HUDEP-2 (cell line): Measurements from ENCODE around the gene ARID4A.
"Not testable (repeated sequence)": the region's sequence is repeated elsewhere in the genome, so short reads cannot be mapped to it uniquely, and the experiment has no call there.

Experiments used
- DNase-seq, 76 experiments: peaks; one replicate each; lab custom pipeline; 2025; ENCODE audit not compliant: unreplicated experiment in 76 of 76; lab: John Stamatoyannopoulos, UW

Gene ARID4A, protein sequence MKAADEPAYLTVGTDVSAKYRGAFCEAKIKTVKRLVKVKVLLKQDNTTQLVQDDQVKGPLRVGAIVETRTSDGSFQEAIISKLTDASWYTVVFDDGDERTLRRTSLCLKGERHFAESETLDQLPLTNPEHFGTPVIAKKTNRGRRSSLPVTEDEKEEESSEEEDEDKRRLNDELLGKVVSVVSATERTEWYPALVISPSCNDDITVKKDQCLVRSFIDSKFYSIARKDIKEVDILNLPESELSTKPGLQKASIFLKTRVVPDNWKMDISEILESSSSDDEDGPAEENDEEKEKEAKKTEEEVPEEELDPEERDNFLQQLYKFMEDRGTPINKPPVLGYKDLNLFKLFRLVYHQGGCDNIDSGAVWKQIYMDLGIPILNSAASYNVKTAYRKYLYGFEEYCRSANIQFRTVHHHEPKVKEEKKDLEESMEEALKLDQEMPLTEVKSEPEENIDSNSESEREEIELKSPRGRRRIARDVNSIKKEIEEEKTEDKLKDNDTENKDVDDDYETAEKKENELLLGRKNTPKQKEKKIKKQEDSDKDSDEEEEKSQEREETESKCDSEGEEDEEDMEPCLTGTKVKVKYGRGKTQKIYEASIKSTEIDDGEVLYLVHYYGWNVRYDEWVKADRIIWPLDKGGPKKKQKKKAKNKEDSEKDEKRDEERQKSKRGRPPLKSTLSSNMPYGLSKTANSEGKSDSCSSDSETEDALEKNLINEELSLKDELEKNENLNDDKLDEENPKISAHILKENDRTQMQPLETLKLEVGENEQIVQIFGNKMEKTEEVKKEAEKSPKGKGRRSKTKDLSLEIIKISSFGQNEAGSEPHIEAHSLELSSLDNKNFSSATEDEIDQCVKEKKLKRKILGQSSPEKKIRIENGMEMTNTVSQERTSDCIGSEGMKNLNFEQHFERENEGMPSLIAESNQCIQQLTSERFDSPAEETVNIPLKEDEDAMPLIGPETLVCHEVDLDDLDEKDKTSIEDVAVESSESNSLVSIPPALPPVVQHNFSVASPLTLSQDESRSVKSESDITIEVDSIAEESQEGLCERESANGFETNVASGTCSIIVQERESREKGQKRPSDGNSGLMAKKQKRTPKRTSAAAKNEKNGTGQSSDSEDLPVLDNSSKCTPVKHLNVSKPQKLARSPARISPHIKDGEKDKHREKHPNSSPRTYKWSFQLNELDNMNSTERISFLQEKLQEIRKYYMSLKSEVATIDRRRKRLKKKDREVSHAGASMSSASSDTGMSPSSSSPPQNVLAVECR

DNA sequence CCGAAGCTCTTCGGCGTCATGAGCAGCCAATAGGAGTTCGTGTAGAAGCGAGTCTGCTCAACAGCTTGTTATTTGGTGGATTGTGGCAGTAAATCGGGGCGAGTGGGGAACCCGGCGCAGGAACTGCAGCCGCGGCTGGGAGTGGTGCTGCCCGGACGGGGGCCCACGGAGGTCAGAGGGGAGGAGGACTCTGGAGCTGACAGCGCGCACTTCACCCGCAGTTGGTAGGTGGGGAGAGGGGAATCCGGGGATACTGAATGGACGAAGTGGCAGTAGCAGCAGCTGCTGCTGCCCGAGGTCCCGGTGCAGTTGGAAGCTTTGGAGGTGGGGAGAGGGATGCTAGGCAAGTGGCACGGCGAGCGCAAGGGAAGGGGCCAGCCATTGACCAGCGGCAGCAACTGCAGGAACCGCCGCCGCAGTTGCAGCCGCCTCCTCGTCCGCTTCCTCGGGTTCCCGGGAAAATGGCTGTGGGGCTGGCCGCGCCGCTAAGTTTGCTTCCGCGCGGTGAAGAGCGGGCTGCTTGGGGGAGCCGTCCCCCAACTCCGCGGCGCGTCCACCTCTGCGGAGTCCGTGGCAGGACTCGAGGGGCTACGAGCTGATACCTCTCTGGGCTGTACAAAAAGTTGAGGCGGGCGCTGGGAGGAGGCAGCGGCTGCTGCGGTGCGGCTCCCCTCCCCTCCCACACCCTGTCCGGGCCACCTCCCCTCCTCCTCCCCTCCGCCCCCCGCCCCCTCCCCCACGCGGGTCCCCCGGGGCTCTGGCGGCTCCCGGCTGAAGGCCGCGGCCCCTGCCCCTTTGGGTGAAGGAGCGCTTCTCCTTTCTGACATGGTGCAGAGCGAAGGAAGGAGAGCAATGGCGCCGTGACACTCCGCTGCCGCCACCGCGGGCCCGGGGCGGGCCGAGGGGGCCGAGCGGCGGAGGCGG, at the start of gene ARID4A:
TSS of gene ARID4A (plus strand) at position 79 of the 924 bp plus-strand sequence. CDS start 1,300 bp downstream, outside the sequence.
- DNase-seq: peak in 19 of 76 experiments; percentile 9 to 86 (median 23)

DNA sequence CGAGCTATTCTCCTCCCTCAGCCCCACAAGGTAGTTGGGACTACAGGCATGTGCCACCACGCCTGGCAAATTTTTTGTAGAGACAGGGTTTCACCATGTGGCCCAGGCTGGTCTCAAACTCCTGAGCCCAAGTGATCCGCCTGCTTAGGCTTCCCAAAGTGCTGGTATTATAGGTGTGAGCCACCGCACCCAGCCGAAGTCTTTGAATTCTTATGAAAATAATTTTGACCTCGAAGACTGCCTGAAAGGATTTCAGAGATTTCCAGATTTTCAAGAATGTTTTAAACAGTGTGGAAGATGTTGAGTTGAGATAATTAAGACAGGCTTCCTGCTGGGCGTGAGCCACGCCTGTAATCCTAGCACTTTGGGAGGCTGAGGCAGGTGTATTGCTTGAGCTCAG, 48.7 kb upstream of the ARID4A start:
- no peak for DNase-seq

- no peak for DNase-seq
These were observed 40.2 kb upstream of the ARID4A start for GRCh38 chr14:58258156-58258555.

DNA sequence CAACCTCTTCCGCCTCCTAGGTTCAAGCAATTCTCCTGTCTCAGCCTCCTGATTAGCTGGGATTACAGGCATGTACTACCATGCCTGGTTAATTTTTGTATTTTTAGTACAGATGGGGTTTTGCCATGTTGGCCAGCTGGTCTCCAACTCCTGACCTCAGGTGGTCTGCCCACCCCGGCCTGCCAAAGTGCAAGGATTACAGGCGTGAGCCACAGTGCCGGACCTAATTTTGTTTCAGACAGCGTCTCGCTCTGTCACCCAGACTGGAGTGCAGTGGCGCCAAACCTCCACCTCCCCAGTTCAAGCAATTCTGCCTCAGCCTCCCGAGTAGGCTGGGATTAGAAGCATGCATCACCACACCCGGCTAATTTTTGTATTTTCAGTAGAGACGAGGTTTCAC, 36.4 kb upstream of the ARID4A start:
- not testable (repeated sequence) for DNase-seq

GRCh38 chr14:58265401-58265800, 33.0 kb upstream of the ARID4A start:
- no peak for DNase-seq

GRCh38 chr14:58270628-58271027, 27.7 kb upstream of the ARID4A start:
- no peak for DNase-seq

DNA sequence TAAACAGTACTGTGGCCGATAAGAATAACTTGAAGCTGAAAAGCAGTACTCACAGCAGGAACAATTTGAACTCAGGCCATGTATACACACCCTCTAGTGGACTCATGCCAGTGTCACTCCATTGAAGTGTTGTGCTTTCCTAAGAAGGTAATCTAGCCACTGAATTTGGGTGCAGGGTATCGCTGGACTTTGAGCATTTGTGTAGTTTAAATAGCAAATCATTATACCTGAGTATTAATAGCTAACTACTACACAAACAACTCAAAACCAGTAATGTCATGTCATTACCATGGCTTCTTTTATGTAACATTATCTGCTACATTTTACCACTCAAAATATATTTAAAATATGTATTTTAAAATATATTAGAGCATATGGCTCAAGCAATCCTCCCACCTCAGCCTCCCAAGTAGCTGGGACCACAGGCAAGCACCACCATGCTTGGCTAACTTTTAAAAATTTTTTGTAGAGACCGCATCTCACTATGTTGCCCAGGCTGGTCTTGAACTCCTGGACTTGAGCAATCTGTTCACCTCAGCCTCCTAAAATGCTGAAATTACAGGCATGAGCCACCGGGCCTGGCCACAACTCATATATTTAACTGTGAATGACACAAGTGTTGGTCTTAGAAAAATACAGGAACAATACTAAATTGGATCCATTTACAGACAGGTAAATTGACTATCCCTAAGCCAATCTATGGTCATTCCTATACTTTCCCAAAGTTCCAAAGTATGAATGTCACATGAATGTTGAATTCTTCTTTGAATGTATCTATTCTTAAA, 25.6 kb upstream of the ARID4A start:
- DNase-seq: peak in 33 of 76 experiments; percentile 1 to 66 (median 18)

DNA sequence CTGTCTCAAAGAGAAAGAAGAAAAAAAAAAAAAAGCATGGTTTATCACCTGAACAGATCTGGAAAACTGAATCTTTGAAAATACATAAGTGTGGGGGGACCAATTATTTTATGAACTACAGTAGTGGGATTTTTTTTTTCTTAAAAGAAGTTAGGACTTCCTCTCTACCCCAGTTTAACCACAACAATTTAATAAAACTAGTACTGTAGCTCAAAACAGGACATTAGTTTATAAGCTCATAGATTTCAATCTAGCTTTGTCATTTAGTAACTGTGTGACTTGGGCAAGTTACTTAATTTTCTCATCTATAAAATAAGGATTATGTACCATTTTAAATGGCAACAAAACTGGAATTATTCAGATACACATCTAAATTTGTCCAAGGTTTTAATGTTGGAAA, 23.5 kb upstream of the ARID4A start:
- DNase-seq: no peak

- no peak for DNase-seq
These were observed 22.7 kb upstream of the ARID4A start for GRCh38 chr14:58275527-58276190.

DNA sequence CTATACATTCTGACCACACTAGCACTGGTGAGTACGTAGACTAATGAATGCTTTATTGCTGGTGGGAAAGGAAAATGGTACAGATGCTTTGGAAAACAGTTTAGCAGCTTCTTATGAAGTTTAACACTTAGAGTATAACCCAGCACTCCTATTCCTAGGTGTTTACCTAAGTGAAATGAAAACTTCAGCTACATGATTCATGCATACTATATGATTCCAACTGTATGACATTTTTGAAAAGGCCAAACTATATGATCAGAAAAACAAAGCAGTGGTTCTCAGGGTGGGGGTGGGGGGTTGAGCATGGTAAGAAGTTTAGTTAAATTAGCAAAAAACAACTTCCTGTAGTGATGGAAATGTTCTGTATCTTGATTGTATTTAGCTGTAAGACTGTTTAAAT, 22.1 kb upstream of the ARID4A start:
- no peak for DNase-seq

DNA sequence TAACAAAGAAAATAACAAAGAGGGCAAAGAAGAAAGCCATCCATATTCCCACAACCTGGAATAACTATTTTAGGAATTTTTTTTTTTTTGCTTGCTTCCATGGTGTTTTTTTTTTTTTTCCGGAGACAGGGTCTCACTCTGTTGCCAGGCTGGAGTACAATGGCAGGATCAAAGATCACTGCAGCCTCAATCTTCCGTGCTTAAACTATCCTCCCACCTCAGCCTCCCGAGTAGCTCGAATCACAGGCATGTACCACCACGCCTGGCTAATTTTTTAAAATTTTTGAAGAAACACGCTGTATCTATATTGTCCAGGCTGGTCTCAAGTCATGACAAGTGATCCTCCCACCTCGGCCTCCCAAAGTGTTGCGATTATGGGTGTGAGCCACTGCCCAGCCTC, 20.2 kb upstream of the ARID4A start:
- no peak for DNase-seq

DNA sequence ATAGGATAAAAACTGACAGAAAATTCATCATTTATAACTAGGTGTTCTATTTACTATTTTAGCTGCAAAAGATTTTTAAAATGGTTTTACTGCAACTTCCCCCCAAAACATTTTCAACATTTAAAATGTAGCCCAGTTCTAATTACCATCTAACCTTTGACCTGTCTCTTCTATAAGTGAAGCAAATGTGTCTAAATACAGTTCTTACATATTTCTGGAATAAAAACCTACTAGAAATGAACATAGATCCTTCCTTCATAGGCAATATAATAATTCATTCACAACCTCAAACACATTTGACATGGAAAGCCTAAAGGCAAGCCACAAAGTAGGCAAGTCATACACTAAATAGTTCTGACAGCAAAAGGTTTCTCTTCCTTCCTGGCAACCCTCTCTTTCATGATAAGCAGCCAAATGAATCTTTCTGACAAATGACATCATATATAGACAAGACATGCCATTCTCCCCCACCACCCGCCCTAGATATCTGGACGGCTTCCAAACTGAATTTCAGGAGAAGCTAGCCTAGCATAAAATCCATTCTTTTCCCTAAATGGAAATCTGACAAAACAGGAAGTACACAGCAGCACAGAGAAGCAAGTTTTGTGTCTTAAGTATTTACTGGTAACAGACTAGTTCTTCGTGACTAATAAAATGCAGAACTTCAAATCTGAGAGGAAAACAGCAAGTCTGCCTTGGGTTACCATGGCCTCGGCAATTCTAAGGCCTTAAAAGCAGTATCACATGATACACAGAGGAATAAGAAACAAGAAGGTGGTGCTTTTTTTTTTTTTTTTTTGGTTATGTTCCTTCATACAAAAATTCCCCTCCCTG, 17.2 kb upstream of the ARID4A start:
- DNase-seq: peak in 34 of 76 experiments; percentile 9 to 60 (median 30)

DNA sequence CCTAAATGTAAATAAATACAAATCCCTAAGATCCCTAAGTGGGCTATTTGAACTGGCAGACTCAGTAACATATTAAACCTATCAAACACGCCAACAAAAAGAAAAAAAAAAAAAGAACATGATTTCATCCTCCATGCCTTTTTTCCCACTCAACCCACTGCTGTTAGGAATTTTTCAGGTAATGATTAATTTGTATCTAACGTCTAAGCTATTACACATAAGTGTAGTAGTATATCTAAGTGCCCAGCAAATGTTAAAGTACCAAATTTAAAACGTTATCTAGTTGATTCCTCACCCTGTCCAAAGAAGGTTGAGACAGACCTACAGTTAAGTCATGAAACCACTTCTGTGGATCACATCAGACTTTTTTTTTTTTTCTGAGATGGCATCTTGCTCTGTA, 16.4 kb upstream of the ARID4A start:
- DNase-seq: no peak

GRCh38 chr14:58282925-58283593, 15.3 kb upstream of the ARID4A start:
- no peak for DNase-seq

GRCh38 chr14:58283730-58284129, 14.6 kb upstream of the ARID4A start:
- DNase-seq: no peak

GRCh38 chr14:58285132-58285531, 13.2 kb upstream of the ARID4A start:
- no peak for DNase-seq

DNA sequence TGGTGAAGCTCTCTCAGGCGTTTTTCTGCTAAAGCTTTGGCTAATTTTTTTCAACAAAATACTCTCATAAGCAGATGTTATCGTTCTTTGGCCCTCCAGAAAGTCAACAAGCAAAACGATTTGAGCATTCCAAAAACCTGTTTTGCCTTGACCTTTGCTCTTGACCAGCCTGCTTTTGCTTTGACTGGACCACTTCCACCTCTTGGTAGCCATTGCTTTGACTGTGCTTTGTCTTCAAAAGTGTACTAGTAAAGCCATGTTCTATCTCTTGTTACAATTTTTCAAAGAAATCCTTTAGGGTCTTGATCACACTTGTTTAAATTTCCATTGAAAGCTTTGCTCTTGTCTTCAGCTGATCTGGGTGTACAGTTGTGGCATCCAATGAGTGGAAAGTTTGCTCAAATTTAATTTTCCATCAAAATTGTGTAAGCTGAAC, 10.7 kb upstream of the ARID4A start:
- DNase-seq: no peak
